Hematopoietic multipotent progenitor cell treated with erythropoietin and hydrocortisone succinate and interleukin-3 and kit ligand, for 4 days (in vitro differentiated cells): Measurements from ENCODE around the gene OXCT1.

Experiments used
- DNase-seq: peaks from one replicate; pipeline ENCODE4 v3.0.0-alpha.2; 2015

OXCT1 gene

GRCh38 chr5:41869724-41870626 is at the start of gene OXCT1:
OXCT1 (minus strand) TSS chr5:41870425; CDS start chr5:41870358, 67 bp downstream.
- DNase-seq: peak; percentile 96

- no peak for DNase-seq
These were observed 47.9 kb upstream of the OXCT1 start for GRCh38 chr5:41918105-41918504.

GRCh38 chr5:41908374-41909079 is 38.3 kb upstream of the OXCT1 start:
- DNase-seq: no peak

- no peak for DNase-seq
These were observed 35.9 kb upstream of the OXCT1 start for GRCh38 chr5:41906151-41906550.

GRCh38 chr5:41903892-41904799 is 33.9 kb upstream of the OXCT1 start, which contains the start of gene RIMOC1:
RIMOC1 (plus strand) TSS chr5:41904344; CDS start chr5:41904368, 24 bp downstream.
- peak; percentile 100 for DNase-seq

- DNase-seq: no peak
These were observed 33.2 kb upstream of the OXCT1 start for GRCh38 chr5:41903382-41903891.

GRCh38 chr5:41896230-41896629 is 26.0 kb upstream of the OXCT1 start:
- DNase-seq: no peak

GRCh38 chr5:41893074-41893851 is 23.0 kb upstream of the OXCT1 start:
- no peak for DNase-seq

GRCh38 chr5:41892031-41892430 is 21.8 kb upstream of the OXCT1 start:
- no peak for DNase-seq

GRCh38 chr5:41891066-41891707 is 21.0 kb upstream of the OXCT1 start:
- peak; percentile 75 for DNase-seq

GRCh38 chr5:41885286-41885685 is 15.1 kb upstream of the OXCT1 start:
- DNase-seq: no peak

GRCh38 chr5:41883936-41884335 is 13.7 kb upstream of the OXCT1 start:
- DNase-seq: no peak

GRCh38 chr5:41883243-41883642 is 13.0 kb upstream of the OXCT1 start:
- DNase-seq: peak; percentile 8

- no peak for DNase-seq
These were observed 12.5 kb upstream of the OXCT1 start for GRCh38 chr5:41882765-41883164.

- DNase-seq: no peak
These were observed 8.6 kb upstream of the OXCT1 start for GRCh38 chr5:41878643-41879478.

GRCh38 chr5:41878173-41878572 is 7.9 kb upstream of the OXCT1 start:
- DNase-seq: no peak

GRCh38 chr5:41877408-41877807 is 7.2 kb upstream of the OXCT1 start:
- no peak for DNase-seq

GRCh38 chr5:41876678-41877077 is 6.5 kb upstream of the OXCT1 start:
- no peak for DNase-seq

GRCh38 chr5:41875121-41875520 is 4.9 kb upstream of the OXCT1 start:
- DNase-seq: no peak

- no peak for DNase-seq
These were observed 4.4 kb upstream of the OXCT1 start for GRCh38 chr5:41874512-41875060.
